HG02623 (cell line): ENCODE data around the gene ADAM15.

ENCODE experiments used
- ATAC-seq: cut with Tn5 transposase; IDR thresholded peaks from one replicate; pipeline ENCODE4 v1.9.1; 2021; ENCODE audit warnings: moderate library complexity; ENCODE audit not compliant: unreplicated experiment

Gene ADAM15

GRCh38 chr1:155050560-155051341, at the start of gene ADAM15:
Gene ADAM15 (plus strand): TSS chr1:155051316. CDS start chr1:155051387, 71 bp downstream.
- peak; percentile 58 for ATAC-seq

- ATAC-seq = no peak
Measured at GRCh38 chr1:155001425-155001674, 49.8 kb upstream of the ADAM15 start.

GRCh38 chr1:155001675-155002463, 49.2 kb upstream of the ADAM15 start:
- peak; percentile 46 for ATAC-seq

- ATAC-seq = no peak
Measured at GRCh38 chr1:155002464-155003226, 48.5 kb upstream of the ADAM15 start, which contains the start of gene ZBTB7B. Gene ZBTB7B (plus strand): TSS chr1:155002802. CDS start chr1:155014661, 11,859 bp downstream.

GRCh38 chr1:155003227-155003765, 47.8 kb upstream of the ADAM15 start:
- ATAC-seq = no peak

- ATAC-seq = no peak
Measured at GRCh38 chr1:155003766-155004351, 47.3 kb upstream of the ADAM15 start.

- no peak for ATAC-seq
Measured at GRCh38 chr1:155004352-155005075, 46.6 kb upstream of the ADAM15 start.

- ATAC-seq = no peak
Measured at GRCh38 chr1:155005076-155006011, 45.8 kb upstream of the ADAM15 start.

GRCh38 chr1:155006601-155007101, 44.5 kb upstream of the ADAM15 start:
- ATAC-seq = no peak

GRCh38 chr1:155007251-155007828, 43.8 kb upstream of the ADAM15 start:
- ATAC-seq = no peak

- ATAC-seq = no peak
Measured at GRCh38 chr1:155008015-155008941, 42.8 kb upstream of the ADAM15 start.

- ATAC-seq = no peak
Measured at GRCh38 chr1:155009221-155009711, 41.9 kb upstream of the ADAM15 start.

- no peak for ATAC-seq
Measured at GRCh38 chr1:155009742-155010141, 41.4 kb upstream of the ADAM15 start.

GRCh38 chr1:155010211-155010918, 40.8 kb upstream of the ADAM15 start:
- ATAC-seq = no peak

GRCh38 chr1:155011004-155011416, 40.1 kb upstream of the ADAM15 start:
- ATAC-seq = no peak

- no peak for ATAC-seq
Measured at GRCh38 chr1:155011437-155012025, 39.6 kb upstream of the ADAM15 start.
